H9 (cell line): ENCODE results near the gene DYRK3. TPM values are rescaled to one million over a fixed set of nuclear protein-coding genes. Genes with fewer than 3 reads are reported as not detected.

ENCODE experiments used
- DNase-seq: peaks from one replicate; pipeline ENCODE4 v3.0.0-alpha.2; 2017
- H2AFZ ChIP-seq: one replicate; pipeline ENCODE4 v1.6.1; 2013; ENCODE audit warnings: mild to moderate bottlenecking, low read length, control low read depth, moderate library complexity
- H2AK5ac ChIP-seq: 2 replicates; pipeline ENCODE4 v1.6.1; 2013; ENCODE audit warnings: low read length, control low read depth, mixed read lengths; ENCODE audit not compliant: insufficient read length
- H2BK120ac ChIP-seq: one replicate; pipeline ENCODE4 v1.6.1; 2013; ENCODE audit warnings: low read depth, mild to moderate bottlenecking, low read length, control low read depth, inconsistent platforms; ENCODE audit not compliant: poor library complexity, severe bottlenecking
- H2BK12ac ChIP-seq: 2 replicates; pipeline ENCODE4 v1.6.1; 2013; ENCODE audit warnings: low read length, control low read depth, mixed read lengths, low read depth; ENCODE audit not compliant: insufficient read length
- H2BK15ac ChIP-seq: 2 replicates; pipeline ENCODE4 v1.6.1; 2013; ENCODE audit warnings: low read depth, low read length, control low read depth
- H2BK20ac ChIP-seq: one replicate; pipeline ENCODE4 v1.6.1; 2013; ENCODE audit warnings: low read depth, mild to moderate bottlenecking, low read length, control low read depth, inconsistent platforms; ENCODE audit not compliant: poor library complexity, severe bottlenecking
- H2BK5ac ChIP-seq: 2 replicates; pipeline ENCODE4 v1.6.1; 2013; ENCODE audit warnings: low read length, control low read depth, mixed read lengths; ENCODE audit not compliant: insufficient read length
- H3K14ac ChIP-seq: 2 replicates; pipeline ENCODE4 v1.6.1; 2013; ENCODE audit warnings: low read length, control low read depth; ENCODE audit not compliant: insufficient read depth
- H3K18ac ChIP-seq: 2 replicates; pipeline ENCODE4 v1.6.1; 2013; ENCODE audit warnings: low read depth, mild to moderate bottlenecking, mixed read lengths, low read length, control low read depth; ENCODE audit not compliant: insufficient read length
- H3K23ac ChIP-seq: 2 replicates; pipeline ENCODE4 v1.6.1; 2013; ENCODE audit warnings: low read length, control low read depth, mixed read lengths, low read depth; ENCODE audit not compliant: insufficient read length
- H3K23me2 ChIP-seq: 2 replicates; pipeline ENCODE4 v1.6.1; 2013; ENCODE audit warnings: low read depth, mild to moderate bottlenecking, mixed read lengths, low read length, control low read depth; ENCODE audit not compliant: insufficient read length, poor library complexity, severe bottlenecking
- H3K27ac ChIP-seq: 2 replicates; pipeline ENCODE4 v1.5.1; 2013; ENCODE audit warnings: low read length, control low read depth, mixed read lengths, low read depth; ENCODE audit not compliant: insufficient read length
- H3K27me3 ChIP-seq: 2 replicates; pipeline ENCODE4 v1.6.1; 2013; ENCODE audit warnings: low read length, control low read depth, inconsistent platforms; ENCODE audit not compliant: insufficient read depth
- H3K4ac ChIP-seq: 2 replicates; pipeline ENCODE4 v1.6.1; 2013; ENCODE audit warnings: low read depth, mild to moderate bottlenecking, control low read depth, inconsistent platforms, low read length, moderate library complexity
- H3K4me1 ChIP-seq: 2 replicates; pipeline ENCODE4 v1.6.1; 2013; ENCODE audit warnings: low read length, control low read depth, inconsistent platforms; ENCODE audit not compliant: insufficient read depth
- H3K4me2 ChIP-seq: 2 replicates; pipeline ENCODE4 v1.6.1; 2013; ENCODE audit warnings: low read length, control low read depth, mixed read lengths; ENCODE audit not compliant: insufficient read length, insufficient read depth
- H3K56ac ChIP-seq: 2 replicates; pipeline ENCODE4 v1.6.1; 2013; ENCODE audit warnings: low read depth, mild to moderate bottlenecking, mixed read lengths, low read length, control low read depth; ENCODE audit not compliant: insufficient read length
- H3K79me1 ChIP-seq: 2 replicates; pipeline ENCODE4 v1.6.1; 2013; ENCODE audit warnings: low read depth, mild to moderate bottlenecking, moderate library complexity, low read length, control low read depth, inconsistent platforms; ENCODE audit not compliant: insufficient read depth, poor library complexity, severe bottlenecking
- H3K79me2 ChIP-seq: 2 replicates; pipeline ENCODE4 v1.6.1; 2013; ENCODE audit warnings: low read length, control low read depth, inconsistent platforms; ENCODE audit not compliant: insufficient read depth
- H3K9ac ChIP-seq: 2 replicates; pipeline ENCODE4 v1.6.1; 2013; ENCODE audit warnings: low read length, control low read depth, mixed read lengths; ENCODE audit not compliant: insufficient read length; ENCODE audit errors: extremely low read depth
- H3K9me3 ChIP-seq: one replicate; pipeline ENCODE4 v1.6.1; 2013; ENCODE audit warnings: low read depth, low read length, inconsistent platforms; ENCODE audit not compliant: control insufficient read depth
- H3T11ph ChIP-seq: one replicate; pipeline ENCODE4 v1.6.1; 2013; ENCODE audit warnings: mild to moderate bottlenecking, low read length, control low read depth, inconsistent platforms
- H4K20me1 ChIP-seq: one replicate; pipeline ENCODE4 v1.6.1; 2013; ENCODE audit not compliant: control insufficient read depth, insufficient read length, insufficient read depth
- H4K5ac ChIP-seq: 2 replicates; pipeline ENCODE4 v1.6.1; 2013; ENCODE audit warnings: low read depth, mild to moderate bottlenecking, mixed read lengths, low read length, control low read depth; ENCODE audit not compliant: insufficient read length
- H4K8ac ChIP-seq: replicated peaks from 2 replicates; pipeline ENCODE4 v1.6.1; 2013; ENCODE audit warnings: low read length, control low read depth, mixed read lengths, low read depth; ENCODE audit not compliant: insufficient read length
- H4K91ac ChIP-seq: 2 replicates; pipeline ENCODE4 v1.6.1; 2013; ENCODE audit warnings: low read depth, mild to moderate bottlenecking, moderate library complexity, mixed read lengths, low read length, control low read depth; ENCODE audit not compliant: insufficient read length
- H3K27ac Mint-ChIP-seq, 3 experiments: 2 replicates in 2 of 3; 3 replicates in 1 of 3; pipeline ENCODE4 v1.8.0; 2020 to 2021; ENCODE audit warnings: mixed read lengths in 3 of 3, mild to moderate bottlenecking in 1 of 3, moderate library complexity in 1 of 3
- H3K27me3 Mint-ChIP-seq: 2 replicates; pipeline ENCODE4 v1.8.0; 2021; ENCODE audit warnings: low read depth, mild to moderate bottlenecking, moderate library complexity, mixed read lengths
- H3K36me3 Mint-ChIP-seq, 3 experiments: 2 replicates in 2 of 3; 3 replicates in 1 of 3; pipeline ENCODE4 v1.8.0; 2020 to 2021; ENCODE audit warnings: low read depth in 3 of 3, mixed read lengths in 3 of 3; ENCODE audit not compliant: insufficient read depth in 1 of 3
- H3K4me1 Mint-ChIP-seq, 2 experiments: 2 replicates each; pipeline ENCODE4 v1.8.0; 2020; ENCODE audit warnings: mixed read lengths in 2 of 2
- H3K4me3 Mint-ChIP-seq, 2 experiments: 2 replicates in 1 of 2; 3 replicates in 1 of 2; pipeline ENCODE4 v1.8.0; 2020 to 2021; ENCODE audit warnings: mild to moderate bottlenecking in 2 of 2, mixed read lengths in 2 of 2, moderate library complexity in 1 of 2
- H3K9me3 Mint-ChIP-seq, 2 experiments: 2 replicates in 1 of 2; 3 replicates in 1 of 2; pipeline ENCODE4 v1.8.0; 2020; ENCODE audit warnings: mild to moderate bottlenecking in 2 of 2, mixed read lengths in 2 of 2, moderate library complexity in 1 of 2
- CTCF ChIP-seq: fragments of 200-600 bp; sonication (generic); conservative IDR thresholded peaks from 3 replicates; pipeline ENCODE4 v1.8.0; 2021; ENCODE audit warnings: antibody characterized with exemption, mild to moderate bottlenecking
- WGBS: extraction: QIAGEN DNeasy Blood & Tissue Kit; methylation state at CpG from one replicate; pipeline ENCODE4 v1.1.7; 2013; ENCODE audit warnings: missing lambda C conversion rate, low lambda C conversion rate, mixed read lengths; ENCODE audit not compliant: insufficient read length; ENCODE audit errors: extremely low coverage; 5-methylcytosine and 5-hydroxymethylcytosine counted together
- total RNA-seq: library from RNA; stranded (reverse); gene quantifications from 2 replicates; pipeline ENCODE4 v1.2.1, GENCODE V29; 2021

Gene DYRK3
- total RNA-seq, 1 experiment from 2014 or later: 4.7 TPM

GRCh38 chr1:206595581-206596318 lies 39.6 kb upstream of the DYRK3 start:
- no peak overlapping the region for H2BK5ac ChIP-seq

More at GRCh38 chr1:206595581-206596318, 39.6 kb upstream of the DYRK3 start:
- H4K20me1 ChIP-seq: no peaks in the 10 kb centered on the region
- H3K9ac ChIP-seq: no peak overlapping the region
- H3T11ph ChIP-seq: no peak overlapping the region
- no peak overlapping the region for H2AFZ ChIP-seq
- H3K4me3 Mint-ChIP-seq: no peak overlapping the region
- peaks cover 18 to 60% (median 56%) of the 10 kb centered on the region in 3 experiments; a peak in 6 of 7 replicates for H3K36me3 Mint-ChIP-seq
- no peaks in the 10 kb centered on the region for H3K27me3 ChIP-seq
- H4K8ac ChIP-seq: no peak overlapping the region
- H2BK15ac ChIP-seq: no peak overlapping the region
- no peak overlapping the region for H4K5ac ChIP-seq
- no peaks in the 10 kb centered on the region for H3K23me2 ChIP-seq
- H3K14ac ChIP-seq: no peak overlapping the region
- H3K27me3 Mint-ChIP-seq: no peaks in the 10 kb centered on the region
- no peak overlapping the region for H3K56ac ChIP-seq
- H3K27ac Mint-ChIP-seq: no peak overlapping the region
- no peak overlapping the region for H2BK120ac ChIP-seq
- no peak overlapping the region for H3K27ac ChIP-seq
- TF ChIP-seq CTCF: no peak
- no peak overlapping the region for H2BK20ac ChIP-seq
- H2BK12ac ChIP-seq: no peak overlapping the region
- no peak overlapping the region for H3K4ac ChIP-seq
- DNase-seq: no peak
- H3K79me2 ChIP-seq: no peaks in the 10 kb centered on the region
- H4K91ac ChIP-seq: no peak overlapping the region
- H3K9me3 ChIP-seq: no peaks in the 10 kb centered on the region
- no peaks in the 10 kb centered on the region for H3K9me3 Mint-ChIP-seq
- no CpG with 5 or more reads among the region's 7 CpGs for WGBS
- H3K79me1 ChIP-seq: no peaks in the 10 kb centered on the region
- H3K4me2 ChIP-seq: no peak overlapping the region
- no peak overlapping the region for H3K18ac ChIP-seq
- H3K4me1 ChIP-seq: no peaks in the 10 kb centered on the region
- H2AK5ac ChIP-seq: no peak overlapping the region
- no peaks in the 10 kb centered on the region for H3K4me1 Mint-ChIP-seq
- H3K23ac ChIP-seq: no peak overlapping the region
